Fibroblast of villous mesenchyme (primary cell): ENCODE results near the gene CCDC74B. TPM values are rescaled to one million over a fixed set of nuclear protein-coding genes. Genes with fewer than 3 reads are reported as not detected.
"Not testable (repeated sequence)": the region's sequence is repeated elsewhere in the genome, so short reads cannot be mapped to it uniquely, and the experiment has no call there.

Experiments used
- DNase-seq: peaks from one replicate; pipeline ENCODE4 v3.0.0-alpha.2; 2010; ENCODE audit warnings: low read depth
- H3K4me3 ChIP-seq: 2 replicates; pipeline ENCODE4 v1.5.1; 2011; ENCODE audit warnings: low read depth, mild to moderate bottlenecking, low read length
- CTCF ChIP-seq: IDR thresholded peaks from 2 replicates; pipeline ENCODE4 v1.5.1; 2012; ENCODE audit warnings: low read depth, mild to moderate bottlenecking, low read length; ENCODE audit not compliant: insufficient read depth
- total RNA-seq: library from RNA; depleted of rRNA; stranded (reverse); fragments of >200 nt; gene quantifications from 2 replicates; pipeline ENCODE4 v1.2.3, GENCODE V29; 2012

Gene CCDC74B
- total RNA-seq, 1 donor, result 4.3 TPM

- TF ChIP-seq CTCF, result no peak
- H3K4me3 ChIP-seq, result no peak overlapping the region
- no peak for DNase-seq
Measured at GRCh38 chr2:130152816-130153595, 8.1 kb upstream of the CCDC74B start.

- not testable (repeated sequence) for H3K4me3 ChIP-seq, DNase-seq
Measured at GRCh38 chr2:130152136-130152815, 7.4 kb upstream of the CCDC74B start.

- not testable (repeated sequence) for DNase-seq, H3K4me3 ChIP-seq
Measured at GRCh38 chr2:130151145-130151512, 6.2 kb upstream of the CCDC74B start.

- TF ChIP-seq CTCF, result no peak
- no peak overlapping the region for H3K4me3 ChIP-seq
- DNase-seq, result no peak
Measured at GRCh38 chr2:130150181-130151144, 5.6 kb upstream of the CCDC74B start.

- not testable (repeated sequence) for DNase-seq, H3K4me3 ChIP-seq
Measured at GRCh38 chr2:130148515-130148914, 3.6 kb upstream of the CCDC74B start.

GRCh38 chr2:130143266-130144039 is 1.5 kb downstream of the CCDC74B start:
- not testable (repeated sequence) for H3K4me3 ChIP-seq, DNase-seq

GRCh38 chr2:130142396-130143265 is 2.3 kb downstream of the CCDC74B start:
- not testable (repeated sequence) for H3K4me3 ChIP-seq, DNase-seq

- not testable (repeated sequence) for DNase-seq, H3K4me3 ChIP-seq
Measured at GRCh38 chr2:130141645-130142370, 3.1 kb downstream of the CCDC74B start.

- H3K4me3 ChIP-seq, DNase-seq: not testable (repeated sequence)
Measured at GRCh38 chr2:130141002-130141401, 3.9 kb downstream of the CCDC74B start.

GRCh38 chr2:130140516-130140915 is 4.4 kb downstream of the CCDC74B start:
- not testable (repeated sequence) for DNase-seq, H3K4me3 ChIP-seq

GRCh38 chr2:130139331-130140280 is 5.3 kb downstream of the CCDC74B start:
- DNase-seq, H3K4me3 ChIP-seq: not testable (repeated sequence)

GRCh38 chr2:130138841-130139251 is 6.1 kb downstream of the CCDC74B start:
- DNase-seq, H3K4me3 ChIP-seq: not testable (repeated sequence)

- not testable (repeated sequence) for DNase-seq, H3K4me3 ChIP-seq
Measured at GRCh38 chr2:130138326-130138725, 6.6 kb downstream of the CCDC74B start.
